GM19324 (cell line): Measurements from ENCODE around the gene BUB1B.
"Not testable (repeated sequence)": the region's sequence is repeated elsewhere in the genome, so short reads cannot be mapped to it uniquely, and the experiment has no call there.

Experiments used
- ATAC-seq: cut with Tn5 transposase; IDR thresholded peaks from one replicate; pipeline ENCODE4 v1.9.1; 2021; ENCODE audit warnings: mild to moderate bottlenecking, moderate library complexity; ENCODE audit not compliant: unreplicated experiment, low FRiP score

The BUB1B gene

GRCh38 chr15:40136470-40137302, 24.2 kb upstream of the BUB1B start:
- no peak for ATAC-seq

DNA sequence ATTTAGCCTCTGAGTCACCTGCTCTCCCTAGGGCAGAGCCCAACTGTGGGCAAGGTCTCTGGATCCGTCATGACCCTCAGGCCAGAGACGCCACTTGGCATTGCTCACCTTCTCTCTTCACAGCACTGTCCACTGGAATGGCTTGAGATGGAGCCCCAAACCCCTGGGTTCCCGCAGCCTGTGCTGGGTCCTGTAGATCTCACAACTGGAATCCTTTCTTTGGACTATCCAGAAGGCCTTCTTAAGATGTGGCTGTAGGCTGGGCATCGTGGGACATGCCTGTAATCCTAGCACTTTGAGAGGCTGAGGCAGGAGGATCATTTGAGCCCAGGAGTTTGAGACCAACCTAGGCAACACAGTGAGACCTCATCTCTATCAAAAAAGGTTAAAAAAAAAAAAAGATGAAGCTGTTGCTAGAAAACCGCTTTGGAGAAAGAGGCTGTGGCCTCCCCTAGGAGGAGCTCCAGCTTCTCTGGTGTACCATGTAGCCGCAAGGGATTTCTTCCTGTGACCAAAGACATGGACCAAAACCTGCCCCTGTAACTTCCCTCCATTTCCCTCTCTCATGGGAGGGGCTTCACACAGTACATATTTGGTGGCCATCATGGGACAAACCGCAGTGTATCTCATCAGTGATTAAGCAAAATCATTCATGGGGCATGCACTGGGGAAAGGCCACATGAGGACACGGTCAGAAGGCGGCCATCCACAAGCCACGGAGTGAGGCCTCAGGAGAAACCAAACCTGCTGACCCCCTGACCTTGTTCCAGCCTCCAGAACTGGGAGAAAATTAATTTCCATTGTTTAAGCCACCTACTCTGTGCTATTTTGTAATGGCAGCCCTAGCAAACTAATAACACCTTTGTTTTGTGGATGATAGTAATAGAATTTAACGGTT, 23.3 kb upstream of the BUB1B start:
- no peak for ATAC-seq

DNA sequence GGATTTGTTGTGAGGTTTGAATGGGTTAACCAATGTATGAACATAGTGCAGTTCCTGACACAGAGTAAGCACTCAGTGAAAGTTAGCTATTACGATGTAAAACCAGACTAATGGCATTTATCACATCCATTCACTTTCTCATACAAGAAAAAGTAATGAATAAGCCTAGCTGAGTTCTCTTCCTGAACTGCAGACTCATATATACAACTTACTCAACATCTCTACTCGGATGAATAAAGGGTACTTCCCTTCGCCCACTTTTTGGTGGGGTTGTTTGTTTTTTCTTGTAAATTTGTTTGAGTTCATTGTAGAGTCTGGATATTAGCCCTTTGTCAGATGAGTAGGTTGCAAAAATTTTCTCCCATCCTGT, 22.7 kb upstream of the BUB1B start:
- ATAC-seq, result not testable (repeated sequence)

GRCh38 chr15:40142428-40142827, 18.4 kb upstream of the BUB1B start:
- ATAC-seq, result no peak

GRCh38 chr15:40146037-40146436, 14.8 kb upstream of the BUB1B start:
- ATAC-seq, result no peak

GRCh38 chr15:40149339-40149738, 11.5 kb upstream of the BUB1B start:
- no peak for ATAC-seq

- ATAC-seq, result no peak
These were observed 10.5 kb upstream of the BUB1B start for GRCh38 chr15:40150163-40150925.

GRCh38 chr15:40151499-40151898, 9.4 kb upstream of the BUB1B start:
- no peak for ATAC-seq

- ATAC-seq, result no peak
These were observed 8.9 kb upstream of the BUB1B start for GRCh38 chr15:40151991-40152390.

DNA sequence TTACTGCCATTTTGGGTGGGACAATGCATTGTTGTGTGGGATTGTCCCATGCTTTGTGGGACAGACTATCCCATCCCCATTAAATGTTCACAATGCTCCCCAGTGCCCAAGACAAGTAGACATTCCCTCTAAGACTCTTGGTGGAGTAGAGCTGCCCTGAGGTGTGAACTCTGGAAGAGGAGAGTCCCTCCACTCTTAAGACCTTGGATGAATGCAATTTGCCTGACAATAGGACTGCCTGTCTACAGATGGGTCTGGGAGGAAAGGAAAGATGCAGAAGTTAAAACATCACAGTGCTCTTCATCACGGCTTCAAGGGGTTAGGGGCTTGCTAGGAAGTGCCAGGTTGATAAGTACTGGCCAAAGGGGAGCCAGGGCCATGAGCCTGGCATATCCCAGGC, 6.0 kb upstream of the BUB1B start:
- ATAC-seq, result not testable (repeated sequence)

GRCh38 chr15:40155270-40155910, 5.5 kb upstream of the BUB1B start:
- no peak for ATAC-seq

DNA sequence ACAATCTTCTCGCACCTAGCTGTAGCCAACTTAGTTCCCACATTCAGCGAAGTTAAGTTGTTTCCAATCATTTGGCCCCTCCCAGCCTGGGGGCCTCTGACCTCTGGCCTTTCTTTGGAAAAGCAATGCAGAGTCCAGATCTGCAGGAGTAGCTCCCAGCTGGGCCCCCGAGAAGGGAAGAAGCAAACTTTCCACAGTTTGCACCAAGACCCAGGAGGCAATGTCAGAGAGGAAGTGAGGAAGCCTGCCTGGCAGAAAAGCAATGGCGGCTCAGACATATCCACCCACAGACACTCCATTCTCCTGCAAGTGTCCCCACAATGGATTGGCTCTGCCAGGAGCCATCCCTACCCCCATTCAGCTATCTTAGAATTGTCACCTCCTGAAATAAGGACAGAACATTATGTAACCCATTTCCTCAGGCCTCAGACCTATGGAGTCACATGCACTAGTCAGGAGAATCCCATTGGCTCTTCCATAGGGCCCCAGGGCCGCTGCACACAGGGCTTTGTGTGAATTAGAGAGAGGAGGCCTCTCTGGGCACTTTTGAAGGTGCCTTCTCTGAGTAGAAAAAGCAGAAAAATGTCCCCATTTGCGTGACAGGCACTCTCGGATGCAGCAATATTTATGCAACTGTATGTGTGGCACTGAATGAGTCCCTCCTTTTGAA, 3.0 kb upstream of the BUB1B start:
- ATAC-seq, result no peak

GRCh38 chr15:40160021-40160420, 848 bp upstream of the BUB1B start:
- ATAC-seq, result no peak

DNA sequence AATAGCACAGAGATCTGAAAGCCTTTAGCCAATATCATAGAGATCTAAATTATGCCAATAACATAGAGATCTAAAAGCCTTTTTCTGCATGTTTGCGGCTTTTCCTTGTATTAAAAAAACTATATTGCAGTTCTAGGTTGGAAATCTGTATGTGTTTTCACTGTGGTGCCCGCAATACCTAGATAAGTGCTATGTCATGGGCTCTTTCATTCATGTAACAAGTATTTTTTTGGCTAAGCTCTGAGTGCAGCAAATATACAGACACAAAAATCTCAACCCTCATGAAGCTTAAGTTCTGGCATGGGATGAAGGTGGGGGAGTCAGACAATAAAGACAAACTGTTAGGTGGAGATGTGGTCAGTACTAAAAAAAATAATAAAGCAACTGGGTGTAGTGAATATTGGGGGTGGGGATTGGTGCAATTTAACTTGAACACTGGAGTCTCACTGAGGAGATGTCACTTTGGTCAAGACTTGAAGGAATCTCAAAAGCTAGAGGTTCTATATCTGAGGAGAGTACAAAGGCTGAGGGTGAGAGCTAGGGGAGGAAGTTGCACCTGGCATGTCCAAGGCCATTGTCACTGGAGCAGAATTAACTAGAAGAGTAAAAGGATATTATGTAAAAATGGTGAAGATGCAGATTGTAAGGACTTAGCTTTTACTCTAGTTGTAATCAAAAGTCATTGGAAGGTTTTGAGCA, 973 bp downstream of the BUB1B start:
- no peak for ATAC-seq

DNA sequence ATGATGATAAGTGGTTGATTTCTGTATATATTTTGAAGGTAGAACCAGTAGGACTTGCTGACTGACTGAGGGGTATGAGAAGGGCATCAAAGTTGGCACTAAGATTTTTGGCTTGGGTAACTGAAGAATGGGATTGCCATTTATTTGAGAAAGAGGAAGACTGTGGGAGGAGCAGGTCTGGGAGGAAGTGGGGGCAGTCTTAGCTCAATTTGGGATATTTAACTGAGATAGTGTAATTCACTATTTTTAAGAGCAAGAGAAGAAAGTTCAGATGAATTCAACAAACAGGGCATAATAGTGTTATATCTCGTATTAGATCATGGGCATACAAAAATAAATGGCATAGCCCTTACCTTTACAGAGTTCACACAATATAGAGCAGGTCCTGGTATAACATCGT, 1.7 kb downstream of the BUB1B start:
- no peak for ATAC-seq

DNA sequence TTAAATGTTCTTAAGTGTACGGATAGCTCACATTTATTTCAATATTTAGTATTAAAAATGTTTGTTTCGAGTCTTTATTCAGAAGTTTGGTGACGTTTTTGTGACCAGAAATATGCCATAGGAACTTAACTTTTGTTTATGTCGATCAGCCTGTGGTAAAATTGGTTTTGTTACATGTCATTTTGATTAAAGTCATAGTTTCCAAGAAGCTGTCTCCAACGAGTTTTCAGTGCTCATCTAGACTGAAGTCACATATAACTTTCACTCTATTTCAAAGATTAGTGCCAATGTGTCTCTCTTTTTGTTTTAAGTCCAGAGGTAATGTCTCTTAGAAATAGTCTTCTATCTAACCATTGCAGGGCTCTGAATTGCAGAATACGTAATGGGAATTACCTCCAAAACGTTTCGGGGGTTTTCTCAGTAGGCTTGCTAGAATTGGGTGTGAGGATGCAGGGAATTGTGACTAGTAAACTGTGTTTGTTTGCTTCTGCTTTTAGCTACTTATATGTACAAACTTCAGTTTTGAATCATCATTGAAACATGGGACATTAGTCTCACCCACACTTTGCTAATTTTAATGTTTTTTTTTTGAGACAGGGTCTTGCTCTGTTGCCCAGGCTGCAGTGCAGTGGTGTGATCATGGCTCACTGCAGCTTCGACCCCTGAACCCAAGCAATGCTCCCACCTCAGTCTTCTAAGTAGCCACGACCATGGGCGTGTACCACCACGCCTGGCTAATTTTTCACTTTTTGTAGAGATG, 3.0 kb downstream of the BUB1B start:
- no peak for ATAC-seq

DNA sequence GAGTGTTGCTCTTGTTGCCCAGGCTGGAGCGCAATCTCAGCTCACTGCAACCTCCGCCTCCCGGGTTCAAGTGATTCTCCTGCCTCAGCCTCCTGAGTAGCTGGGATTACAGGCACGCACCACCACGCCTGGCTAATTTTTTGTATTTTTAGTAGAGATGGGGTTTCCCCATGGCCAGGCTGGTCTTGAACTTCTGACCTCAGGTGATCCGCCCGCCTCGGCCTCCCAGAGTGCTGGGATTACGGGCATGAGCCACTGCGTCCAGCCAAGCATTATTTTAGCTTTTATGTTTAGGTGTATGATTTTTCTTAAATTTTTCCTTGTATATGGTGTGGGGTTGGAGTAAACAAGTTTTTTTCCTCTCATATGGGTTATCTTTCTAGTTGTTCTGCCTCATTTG, 6.5 kb downstream of the BUB1B start:
- not testable (repeated sequence) for ATAC-seq

DNA sequence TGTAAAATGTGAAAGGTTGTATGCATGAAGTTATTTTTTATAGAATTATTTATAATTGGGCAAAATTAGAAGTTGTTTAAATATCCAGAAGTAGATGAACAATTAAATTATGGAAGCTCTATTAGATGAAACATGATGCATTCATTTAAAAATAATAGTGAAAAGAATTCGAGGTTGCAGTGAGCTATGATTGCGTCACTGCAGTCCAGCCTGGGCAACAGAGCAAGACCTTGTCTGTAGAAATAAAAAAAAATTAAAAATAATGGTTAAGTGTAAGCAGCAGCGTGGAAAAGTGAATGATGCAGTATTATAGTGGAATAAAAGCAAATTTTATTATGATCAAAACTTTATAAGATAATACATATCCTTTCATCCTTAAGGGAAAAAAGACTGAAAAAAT, 14.3 kb downstream of the BUB1B start:
- no peak for ATAC-seq
